Activated T-helper 1 cell treated with Interleukin-2 at 50 U/mL for 16 hours (primary cell): Measurements from ENCODE around the gene C10orf53.

Experiments used
- DNase-seq: peaks from one replicate; pipeline ENCODE4 v3.0.0-alpha.2; 2020; ENCODE audit warnings: low read depth

The C10orf53 gene

GRCh38 chr10:49679480-49679893 lies at the start of gene C10orf53:
TSS of gene C10orf53 (plus strand) at chr10:49679651. CDS start at chr10:49679698, 47 bp downstream.
- no peak for DNase-seq

GRCh38 chr10:49631975-49632374 lies 47.5 kb upstream of the C10orf53 start:
- no peak for DNase-seq

GRCh38 chr10:49632406-49633317 lies 46.8 kb upstream of the C10orf53 start:
- no peak for DNase-seq

GRCh38 chr10:49633327-49634068 lies 46.0 kb upstream of the C10orf53 start:
- DNase-seq, result no peak

GRCh38 chr10:49634069-49634660 lies 45.3 kb upstream of the C10orf53 start:
- DNase-seq, result no peak

GRCh38 chr10:49642311-49642710 lies 37.1 kb upstream of the C10orf53 start:
- no peak for DNase-seq

GRCh38 chr10:49643241-49644034 lies 36.0 kb upstream of the C10orf53 start:
- no peak for DNase-seq

GRCh38 chr10:49644035-49644646 lies 35.3 kb upstream of the C10orf53 start:
- no peak for DNase-seq

GRCh38 chr10:49645417-49645816 lies 34.0 kb upstream of the C10orf53 start:
- DNase-seq, result no peak

- DNase-seq, result no peak
Observed at GRCh38 chr10:49645871-49646870, 33.3 kb upstream of the C10orf53 start.

GRCh38 chr10:49647554-49647953 lies 31.9 kb upstream of the C10orf53 start:
- DNase-seq, result no peak

- DNase-seq, result no peak
Observed at GRCh38 chr10:49647985-49648795, 31.3 kb upstream of the C10orf53 start.

- DNase-seq, result no peak
Observed at GRCh38 chr10:49649294-49649693, 30.2 kb upstream of the C10orf53 start.

GRCh38 chr10:49649936-49650723 lies 29.3 kb upstream of the C10orf53 start:
- no peak for DNase-seq

GRCh38 chr10:49650724-49651034 lies 28.8 kb upstream of the C10orf53 start:
- DNase-seq, result no peak

GRCh38 chr10:49651039-49651835 lies 28.2 kb upstream of the C10orf53 start:
- no peak for DNase-seq

GRCh38 chr10:49651917-49652316 lies 27.5 kb upstream of the C10orf53 start:
- no peak for DNase-seq
